ENCODE measurements around the gene UFD1.

- no peak for TF ChIP-seq EP300 (IDR thresholded peaks at IDR 0.05; ENCODE audit: low read depth)
- no peak for TF ChIP-seq POLR2A (IDR thresholded peaks at IDR 0.05)
- no peak for TF ChIP-seq CTCF (IDR thresholded peaks at IDR 0.05)
- peak in 1 of 3 donors; percentile 58 for TF ChIP-seq POLR2AphosphoS5 (IDR thresholded peaks at IDR 0.05)
Measured at GRCh38 chr22:19431649-19432132, 47.3 kb downstream of the UFD1 start, which contains the start of gene HIRA.
